HG03159 (cell line): ENCODE data around the gene ENKD1.
A peak's percentile ranks its signal among the peaks of the same experiment; 100 is the strongest.

Experiments used
- ATAC-seq: cut with Tn5 transposase; IDR thresholded peaks from one replicate; pipeline ENCODE4 v1.9.1; 2021; ENCODE audit warnings: mild to moderate bottlenecking, moderate library complexity; ENCODE audit not compliant: unreplicated experiment

ENKD1 gene

GRCh38 chr16:67664258-67664657, 2.3 kb downstream of the ENKD1 start:
- no peak for ATAC-seq

DNA sequence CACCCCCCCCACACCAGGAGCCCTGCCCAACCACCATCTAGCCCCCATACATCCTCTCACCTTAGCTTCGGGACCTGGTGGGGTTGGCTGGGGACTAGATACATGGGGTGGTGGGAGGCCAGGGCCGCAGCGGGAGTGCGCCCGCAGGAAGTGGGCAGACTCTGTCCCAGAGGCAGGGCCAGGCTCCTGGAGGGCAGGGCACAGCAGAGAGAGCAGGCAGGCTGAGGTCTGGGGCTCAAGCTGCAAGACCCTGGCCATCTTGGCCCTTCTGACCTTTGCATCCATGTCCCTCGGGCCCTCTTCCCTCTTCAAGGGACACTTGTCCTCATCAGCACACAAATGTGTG, 2.7 kb downstream of the ENKD1 start:
- ATAC-seq: no peak

GRCh38 chr16:67663151-67663876, 3.2 kb downstream of the ENKD1 start:
- ATAC-seq: no peak

DNA sequence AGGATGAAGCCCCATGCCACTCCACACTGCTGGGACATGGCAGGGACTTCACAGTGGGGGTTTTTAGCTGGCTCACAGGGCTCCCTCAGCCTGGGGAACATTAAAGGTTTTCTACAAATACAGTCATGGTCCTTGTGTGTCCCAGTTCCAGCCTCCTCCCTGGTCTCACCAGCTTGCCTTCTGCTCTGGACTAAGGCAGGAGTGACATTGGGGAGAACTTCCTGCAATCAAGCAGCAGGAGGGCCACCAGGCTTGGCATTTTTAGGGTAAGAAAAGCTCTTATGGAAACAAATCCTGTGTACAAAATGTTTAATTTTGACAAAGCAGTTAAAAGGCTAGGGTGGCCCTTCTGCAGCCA, 3.9 kb downstream of the ENKD1 start:
- no peak for ATAC-seq

GRCh38 chr16:67661886-67662652, 4.5 kb downstream of the ENKD1 start:
- no peak for ATAC-seq

DNA sequence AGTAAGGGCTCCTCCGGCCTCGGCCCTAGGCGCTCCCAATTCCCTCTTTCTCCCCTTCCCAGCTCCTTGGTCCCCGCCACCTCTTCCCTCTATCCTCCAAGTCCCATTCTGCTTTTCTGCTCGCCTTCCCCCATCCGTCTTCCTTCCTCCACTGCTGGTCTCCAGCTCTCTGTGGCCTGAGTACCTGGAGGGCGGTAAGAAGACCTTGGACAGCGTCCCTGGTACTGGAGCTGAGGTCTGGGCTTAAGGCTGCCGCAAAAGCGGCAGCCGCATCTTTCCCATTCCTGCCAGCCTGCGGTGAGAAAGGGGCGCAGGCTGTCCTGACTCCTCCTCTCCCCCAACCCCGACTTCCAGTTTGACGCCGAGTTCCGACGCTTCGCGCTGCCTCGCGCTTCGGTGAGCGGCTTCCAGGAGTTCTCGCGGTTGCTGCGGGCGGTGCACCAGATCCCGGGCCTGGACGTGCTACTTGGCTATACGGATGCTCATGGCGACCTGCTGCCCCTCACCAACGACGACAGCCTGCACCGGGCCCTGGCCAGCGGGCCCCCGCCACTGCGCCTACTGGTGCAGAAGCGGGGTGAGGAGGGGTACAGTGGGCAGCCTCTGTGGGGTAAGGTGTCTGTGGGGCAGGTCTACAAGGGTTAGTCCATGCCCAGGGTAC, 5.3 kb downstream of the ENKD1 start:
- ATAC-seq: no peak

GRCh38 chr16:67660564-67661028, 6.0 kb downstream of the ENKD1 start, which contains the start of gene PARD6A:
Gene PARD6A, plus strand, starts transcription at chr16:67660960. Its CDS starts 79 bp downstream, at chr16:67661039.
- ATAC-seq: peak; percentile 70

DNA sequence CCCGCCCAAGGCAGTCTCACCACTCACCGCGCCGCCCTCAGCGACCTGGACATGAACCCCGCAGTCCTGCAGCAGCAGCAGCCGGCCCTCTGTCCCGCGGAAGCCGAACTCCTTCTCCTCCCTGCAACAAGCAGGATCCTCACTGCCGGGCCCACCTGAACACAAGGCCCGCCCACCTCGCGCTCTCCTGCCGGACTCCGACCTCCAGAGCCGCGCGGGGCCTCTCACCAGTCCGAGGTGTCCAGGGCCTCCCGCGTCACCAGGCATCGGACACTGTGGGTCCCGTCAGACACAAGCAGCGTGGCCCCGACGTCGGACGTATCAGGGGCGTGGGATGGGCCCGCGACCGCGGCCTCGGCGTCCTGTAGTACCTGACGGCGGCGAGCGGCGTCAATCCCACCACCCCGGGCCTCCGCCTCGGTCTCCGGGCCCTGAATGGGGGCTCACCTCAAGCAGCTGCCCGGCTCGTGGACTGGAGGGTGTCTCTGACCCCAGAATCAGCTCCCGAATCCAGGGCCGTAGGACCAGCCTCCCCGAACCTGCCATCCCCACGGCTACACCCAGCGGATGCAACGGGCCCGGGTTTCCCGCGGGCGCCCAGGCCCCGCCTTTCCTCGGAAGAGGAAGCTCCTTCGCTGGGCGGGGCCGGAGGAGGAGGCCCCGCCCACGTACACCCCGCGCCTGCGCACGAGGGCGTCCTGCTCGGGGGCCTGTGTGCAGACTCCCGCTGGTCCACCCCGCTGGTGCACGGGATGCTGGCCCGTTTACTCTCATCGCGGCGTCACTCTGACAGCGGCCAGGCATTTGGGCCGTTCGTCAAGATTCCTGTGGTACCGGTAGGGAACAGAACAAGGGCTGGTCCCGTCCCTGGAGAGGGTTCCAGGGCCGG, 6.6 kb downstream of the ENKD1 start, which contains the start of gene ACD:
Gene ACD (minus strand): TSS at position 586 of the 889 bp plus-strand sequence. CDS start 40 bp downstream, at position 546.
- ATAC-seq: peak; percentile 51

- no peak for ATAC-seq
Measured at GRCh38 chr16:67658849-67659674, 7.5 kb downstream of the ENKD1 start.

DNA sequence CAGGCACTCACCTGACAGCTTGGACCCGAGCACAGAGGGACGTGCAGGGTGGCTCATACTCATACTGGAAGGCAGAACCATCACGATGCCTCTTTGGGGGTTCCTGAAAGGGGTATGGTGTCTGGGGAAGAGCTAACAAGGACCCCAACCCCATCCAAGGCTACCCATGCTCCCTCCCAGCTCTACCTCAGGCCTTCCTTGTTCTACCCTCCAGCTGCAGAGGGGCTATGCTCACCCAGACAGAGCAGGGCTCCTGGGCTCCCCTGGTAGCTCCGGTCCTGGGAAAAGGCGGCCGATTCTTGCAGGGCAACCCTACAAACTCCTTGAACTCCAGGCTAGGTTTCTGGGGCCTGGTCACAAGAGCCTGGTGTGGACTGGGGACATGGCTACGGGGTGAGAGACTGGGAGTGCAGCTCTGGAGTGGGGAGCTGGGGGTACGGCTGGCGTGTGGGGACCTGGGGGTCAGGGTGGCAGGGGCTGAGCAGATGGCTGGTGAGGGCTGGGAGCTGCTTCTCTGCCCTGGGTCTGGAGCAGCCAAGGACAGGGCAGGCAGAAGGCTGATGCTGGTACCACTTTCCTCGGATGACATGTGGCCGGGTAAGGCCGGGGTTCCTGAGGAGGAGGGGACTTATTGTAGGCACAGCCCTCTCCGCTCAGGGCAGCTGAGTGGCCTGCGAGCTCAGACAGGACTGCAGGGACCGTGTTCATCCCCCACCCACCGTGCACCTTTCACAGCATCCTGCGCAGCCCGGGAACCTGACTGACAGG, 8.6 kb downstream of the ENKD1 start:
- ATAC-seq: no peak

DNA sequence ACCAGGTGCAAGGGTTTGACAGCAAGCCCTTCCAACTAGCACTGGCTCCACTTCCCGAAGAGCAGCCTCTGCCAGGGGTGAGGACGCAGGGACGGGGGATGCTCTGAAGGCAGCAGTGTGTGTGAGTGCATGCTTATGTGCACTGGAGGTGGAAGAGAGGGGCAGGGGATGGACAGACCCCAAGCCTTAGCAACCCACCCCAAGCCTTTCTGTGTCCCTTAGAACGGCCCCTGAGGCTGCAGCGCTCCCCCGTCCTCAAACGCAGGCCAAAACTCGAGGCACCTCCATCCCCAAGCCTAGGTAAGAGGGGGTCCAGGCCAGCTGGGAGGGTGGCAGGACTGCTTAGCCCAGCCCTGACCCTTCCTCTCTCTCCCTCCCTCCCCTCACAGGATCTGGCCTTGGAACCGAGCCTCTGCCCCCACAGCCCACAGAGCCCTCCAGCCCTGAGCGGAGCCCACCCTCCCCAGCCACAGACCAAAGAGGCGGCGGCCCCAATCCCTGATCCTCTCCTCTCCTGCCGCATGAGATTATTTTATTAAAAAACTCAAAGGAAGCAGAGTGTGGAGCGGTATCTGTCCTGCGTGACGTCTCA, 9.4 kb downstream of the ENKD1 start:
- no peak for ATAC-seq

DNA sequence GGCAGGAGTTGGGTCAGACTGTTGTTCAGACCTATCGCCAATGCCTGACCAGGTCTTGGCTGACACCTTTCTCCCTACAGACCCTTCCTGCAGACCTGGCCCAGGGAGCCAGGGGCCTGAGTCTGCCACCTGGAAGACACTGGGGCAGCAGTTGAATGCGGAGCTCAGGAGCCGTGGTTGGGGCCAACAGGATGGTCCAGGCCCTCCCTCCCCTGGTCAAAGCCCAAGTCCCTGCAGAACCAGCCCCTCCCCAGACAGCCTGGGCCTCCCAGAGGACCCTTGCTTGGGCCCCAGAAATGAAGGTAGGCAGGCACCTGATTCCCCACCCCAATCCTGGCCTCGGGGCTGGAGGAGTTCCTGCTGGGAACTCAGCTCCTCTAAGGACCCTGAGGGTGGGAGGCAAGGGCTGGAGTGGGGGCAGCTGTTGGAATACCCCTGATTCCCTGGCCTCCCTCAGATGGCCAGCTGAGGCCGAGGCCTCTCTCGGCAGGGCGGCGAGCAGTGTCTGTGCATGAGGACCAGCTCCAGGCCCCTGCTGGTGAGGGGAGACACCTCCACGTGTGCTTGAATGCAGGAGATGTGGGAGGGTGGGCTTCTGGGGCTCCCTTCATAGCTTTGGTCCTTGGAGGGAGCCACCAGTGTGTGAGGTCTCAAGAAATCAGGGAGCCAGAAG, 10.1 kb downstream of the ENKD1 start:
- ATAC-seq: no peak

- no peak for ATAC-seq
Measured at GRCh38 chr16:67655363-67655762, 11.2 kb downstream of the ENKD1 start.

GRCh38 chr16:67654403-67654911, 12.1 kb downstream of the ENKD1 start:
- no peak for ATAC-seq

- no peak for ATAC-seq
Measured at GRCh38 chr16:67653789-67654402, 12.7 kb downstream of the ENKD1 start.

GRCh38 chr16:67653128-67653788, 13.3 kb downstream of the ENKD1 start:
- ATAC-seq: no peak

- ATAC-seq: no peak
Measured at GRCh38 chr16:67652578-67653127, 13.9 kb downstream of the ENKD1 start.
